HFF-Myc (cell line): ENCODE data around the gene FAF1.

ENCODE experiments used
- DNase-seq: peaks from one replicate; pipeline ENCODE4 v3.0.0-alpha.2; 2011; ENCODE audit warnings: low read depth; ENCODE audit errors: extremely low read depth
- H3K4me3 ChIP-seq: replicated peaks from 2 replicates; pipeline ENCODE4 v1.5.1; 2011; ENCODE audit warnings: low read depth, mild to moderate bottlenecking, control low read depth, low read length
- CTCF ChIP-seq: IDR thresholded peaks from 2 replicates; pipeline ENCODE4 v1.5.1; 2012; ENCODE audit warnings: mild to moderate bottlenecking, low read depth, low read length, control low read depth; ENCODE audit errors: missing control alignments

FAF1 gene

GRCh38 chr1:50564417-50564816, 395.6 kb downstream of the FAF1 start:
- no peak overlapping the region for H3K4me3 ChIP-seq
- TF ChIP-seq CTCF: no peak
- no peak for DNase-seq

DNA sequence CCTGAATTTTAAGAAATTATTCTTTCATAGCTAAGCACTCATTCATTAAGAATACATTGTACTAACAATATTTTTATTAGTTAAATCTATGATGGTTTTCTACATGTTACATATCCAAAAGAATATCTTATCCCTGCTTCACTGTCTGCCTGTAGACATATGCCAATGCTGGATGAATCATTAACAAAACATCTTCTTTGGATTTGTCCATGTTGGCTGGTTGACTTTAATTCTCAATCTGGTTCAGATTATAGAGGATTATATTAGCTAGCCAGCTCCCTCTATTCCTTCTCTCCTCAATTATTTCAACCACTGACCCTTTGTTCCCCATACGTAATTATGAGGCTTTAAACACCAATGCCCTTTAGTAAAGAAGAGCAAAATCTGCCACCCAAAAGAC, 398.0 kb downstream of the FAF1 start:
- TF ChIP-seq CTCF: no peak
- no peak overlapping the region for H3K4me3 ChIP-seq
- peak; percentile 15 for DNase-seq

DNA sequence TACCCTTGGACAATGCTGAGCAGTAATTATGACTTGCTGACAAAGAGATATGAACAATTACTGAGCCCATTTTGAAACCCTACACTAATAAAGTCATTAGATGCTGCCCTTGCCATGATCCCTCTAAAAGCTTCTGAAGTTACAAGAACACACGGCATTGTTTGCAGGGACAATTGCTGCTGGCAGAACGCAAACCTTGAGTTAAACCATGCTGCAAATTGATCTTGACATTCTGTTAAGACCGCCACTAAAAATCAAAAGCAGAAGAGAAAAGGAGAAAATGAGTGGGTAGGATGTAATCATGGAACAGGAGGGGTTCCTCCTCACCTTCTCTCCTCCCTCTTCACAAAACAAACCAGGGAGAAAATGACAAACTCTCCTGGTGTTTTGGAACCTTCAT, 400.6 kb downstream of the FAF1 start:
- DNase-seq: no peak
- H3K4me3 ChIP-seq: no peak overlapping the region
- TF ChIP-seq CTCF: no peak

- DNase-seq: no peak
- no peak for TF ChIP-seq CTCF
- no peak overlapping the region for H3K4me3 ChIP-seq
Observed at GRCh38 chr1:50553921-50554320, 406.1 kb downstream of the FAF1 start.

DNA sequence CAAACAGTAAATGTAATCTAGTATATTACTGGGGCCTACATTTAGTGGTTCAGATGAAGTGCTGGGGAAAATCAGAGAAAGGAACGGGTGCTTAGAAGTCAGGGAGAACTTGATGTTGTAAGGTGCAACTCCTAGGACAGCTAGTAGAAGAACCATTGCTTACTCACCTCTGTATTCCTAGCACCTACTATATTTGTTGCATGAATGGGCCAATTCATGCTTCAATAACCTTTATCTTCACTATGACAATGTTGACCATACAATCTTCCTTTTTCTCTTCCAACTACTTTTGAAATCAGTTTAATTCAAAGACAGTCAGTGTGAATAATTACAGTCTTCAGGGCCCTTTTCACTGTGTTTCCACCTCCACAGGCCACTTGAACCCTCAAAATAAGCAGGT, 411.8 kb downstream of the FAF1 start:
- TF ChIP-seq CTCF: no peak
- no peak for DNase-seq

DNA sequence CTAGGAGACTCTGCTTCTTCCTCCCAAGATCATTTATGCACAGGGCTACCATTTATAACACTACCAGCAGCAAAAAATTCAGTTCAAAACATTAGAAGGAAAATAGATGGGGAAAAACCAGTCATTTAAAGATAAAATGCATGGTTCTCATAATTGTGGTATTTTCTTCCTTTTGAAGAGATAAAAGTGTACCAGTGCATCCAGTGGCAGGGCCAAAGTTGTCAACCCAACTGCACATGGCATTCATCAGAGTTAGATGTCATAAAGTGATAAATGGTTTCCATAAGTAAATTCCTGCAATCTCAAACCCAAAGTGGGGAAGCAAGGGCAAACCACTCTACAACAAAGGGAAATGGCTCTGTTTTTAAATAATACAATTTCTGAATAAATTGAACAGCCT, 417.7 kb downstream of the FAF1 start:
- DNase-seq: no peak
- no peak for TF ChIP-seq CTCF
- H3K4me3 ChIP-seq: no peak overlapping the region

More for the DNA sequence above, 411.8 kb downstream of the FAF1 start:
- H3K4me3 ChIP-seq: no peak overlapping the region

DNA sequence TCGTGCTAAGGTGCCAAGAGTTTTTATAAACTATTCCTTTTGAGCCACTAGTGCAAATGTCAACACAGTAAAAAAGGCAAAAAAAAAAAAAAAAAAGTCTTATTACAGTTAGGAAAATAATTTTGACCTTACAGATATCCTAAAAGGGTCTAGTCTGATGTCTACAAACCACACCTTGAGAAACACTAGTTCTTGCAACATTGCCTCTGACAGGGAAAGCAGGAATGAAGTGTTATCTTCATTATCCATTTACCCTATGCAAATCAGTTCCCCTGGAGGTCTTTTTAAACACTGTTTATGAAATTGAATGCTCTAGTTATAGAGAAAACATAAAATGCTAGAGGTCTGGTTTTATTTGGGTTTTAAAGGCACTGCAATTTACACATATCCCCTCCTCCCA, 421.6 kb downstream of the FAF1 start:
- TF ChIP-seq CTCF: no peak
- H3K4me3 ChIP-seq: no peak overlapping the region
- DNase-seq: no peak
